PC-3 (cell line): ENCODE data around the gene SEPTIN5.

Experiments used
- EZH2phosphoT487 ChIP-seq: fragments of 300-600 bp; sonication (generic); IDR thresholded peaks from 2 replicates; pipeline ENCODE4 v1.6.1; 2018; ENCODE audit warnings: mild to moderate bottlenecking, antibody characterized with exemption, low read length, borderline replicate concordance
- TF ChIP-seq, protein P1 (sequence below): fragments of 300-600 bp; sonication (generic); conservative IDR thresholded peaks from 2 replicates; pipeline ENCODE4 v1.5.1; 2017; ENCODE audit warnings: antibody characterized with exemption, low read depth, mild to moderate bottlenecking, low read length

DNA sequence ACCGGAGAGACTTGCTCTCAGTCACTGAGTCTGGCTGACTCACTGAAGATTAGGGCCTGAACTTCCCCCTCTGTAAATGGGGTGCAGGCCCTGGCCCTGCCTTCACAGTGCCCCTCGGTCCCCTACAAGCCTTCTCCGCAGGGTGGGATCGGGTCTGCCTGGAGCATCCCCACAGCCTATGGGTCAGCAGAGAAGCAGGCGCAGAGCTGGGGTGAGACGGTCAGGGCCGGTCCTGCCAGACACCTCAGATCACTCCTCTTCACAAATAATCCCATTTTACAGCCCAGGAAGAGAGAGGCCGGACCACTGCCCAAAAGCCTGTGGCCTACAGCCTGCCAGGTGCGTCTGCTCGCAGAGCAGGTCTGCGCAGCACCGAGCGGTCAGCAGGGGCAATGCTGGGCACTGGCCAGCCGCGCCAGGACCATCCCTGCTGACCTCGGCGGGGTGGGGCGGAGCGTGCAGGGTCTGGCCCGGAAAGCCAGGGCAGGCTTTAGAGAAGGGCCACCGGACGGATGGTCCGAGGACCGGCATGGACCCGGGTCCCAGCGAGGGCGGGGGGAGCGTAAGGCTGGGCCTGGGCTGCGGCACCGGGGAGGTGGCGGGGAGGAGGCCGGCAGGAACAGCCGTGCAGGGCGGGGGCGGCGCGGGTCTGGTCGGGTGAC, 522 bp upstream of the SEPTIN5 start:
- no peak for TF ChIP-seq EZH2phosphoT487
- TF ChIP-seq, protein P1, sequence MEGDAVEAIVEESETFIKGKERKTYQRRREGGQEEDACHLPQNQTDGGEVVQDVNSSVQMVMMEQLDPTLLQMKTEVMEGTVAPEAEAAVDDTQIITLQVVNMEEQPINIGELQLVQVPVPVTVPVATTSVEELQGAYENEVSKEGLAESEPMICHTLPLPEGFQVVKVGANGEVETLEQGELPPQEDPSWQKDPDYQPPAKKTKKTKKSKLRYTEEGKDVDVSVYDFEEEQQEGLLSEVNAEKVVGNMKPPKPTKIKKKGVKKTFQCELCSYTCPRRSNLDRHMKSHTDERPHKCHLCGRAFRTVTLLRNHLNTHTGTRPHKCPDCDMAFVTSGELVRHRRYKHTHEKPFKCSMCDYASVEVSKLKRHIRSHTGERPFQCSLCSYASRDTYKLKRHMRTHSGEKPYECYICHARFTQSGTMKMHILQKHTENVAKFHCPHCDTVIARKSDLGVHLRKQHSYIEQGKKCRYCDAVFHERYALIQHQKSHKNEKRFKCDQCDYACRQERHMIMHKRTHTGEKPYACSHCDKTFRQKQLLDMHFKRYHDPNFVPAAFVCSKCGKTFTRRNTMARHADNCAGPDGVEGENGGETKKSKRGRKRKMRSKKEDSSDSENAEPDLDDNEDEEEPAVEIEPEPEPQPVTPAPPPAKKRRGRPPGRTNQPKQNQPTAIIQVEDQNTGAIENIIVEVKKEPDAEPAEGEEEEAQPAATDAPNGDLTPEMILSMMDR, result no peak
